Activated CD8-positive, alpha-beta memory T cell treated with anti-CD3 and anti-CD28 coated beads, Interleukin-2, amount 50 U/mL, for 24 hours (primary cell): ENCODE measurements around the gene SLC4A5.

Experiments
- DNase-seq: peaks from one replicate; pipeline ENCODE4 v3.0.0-alpha.2; 2020; ENCODE audit errors: extremely low read depth

The SLC4A5 gene

DNA sequence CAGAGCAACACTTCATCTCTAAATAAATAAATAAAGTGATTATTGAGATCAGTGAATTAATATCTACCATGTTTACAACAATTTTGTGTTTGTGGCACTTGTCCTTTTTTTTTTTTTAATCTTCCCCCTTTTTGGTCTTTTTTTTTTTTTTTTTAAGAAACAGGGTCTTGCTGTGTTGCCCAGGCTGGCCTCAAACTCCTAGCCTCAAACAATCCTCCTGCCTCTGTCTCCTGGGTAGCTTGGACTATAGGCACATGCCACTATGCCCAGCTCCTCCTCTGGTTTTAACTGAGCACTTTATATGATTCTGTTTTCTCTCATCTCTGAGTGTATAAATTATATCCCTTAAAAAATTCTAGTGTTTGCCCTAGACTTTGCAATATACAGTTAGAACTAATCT, 30.3 kb downstream of the SLC4A5 start:
- no peak for DNase-seq

- no peak for DNase-seq
These were observed 35.5 kb downstream of the SLC4A5 start for GRCh38 chr2:74307720-74308119.

DNA sequence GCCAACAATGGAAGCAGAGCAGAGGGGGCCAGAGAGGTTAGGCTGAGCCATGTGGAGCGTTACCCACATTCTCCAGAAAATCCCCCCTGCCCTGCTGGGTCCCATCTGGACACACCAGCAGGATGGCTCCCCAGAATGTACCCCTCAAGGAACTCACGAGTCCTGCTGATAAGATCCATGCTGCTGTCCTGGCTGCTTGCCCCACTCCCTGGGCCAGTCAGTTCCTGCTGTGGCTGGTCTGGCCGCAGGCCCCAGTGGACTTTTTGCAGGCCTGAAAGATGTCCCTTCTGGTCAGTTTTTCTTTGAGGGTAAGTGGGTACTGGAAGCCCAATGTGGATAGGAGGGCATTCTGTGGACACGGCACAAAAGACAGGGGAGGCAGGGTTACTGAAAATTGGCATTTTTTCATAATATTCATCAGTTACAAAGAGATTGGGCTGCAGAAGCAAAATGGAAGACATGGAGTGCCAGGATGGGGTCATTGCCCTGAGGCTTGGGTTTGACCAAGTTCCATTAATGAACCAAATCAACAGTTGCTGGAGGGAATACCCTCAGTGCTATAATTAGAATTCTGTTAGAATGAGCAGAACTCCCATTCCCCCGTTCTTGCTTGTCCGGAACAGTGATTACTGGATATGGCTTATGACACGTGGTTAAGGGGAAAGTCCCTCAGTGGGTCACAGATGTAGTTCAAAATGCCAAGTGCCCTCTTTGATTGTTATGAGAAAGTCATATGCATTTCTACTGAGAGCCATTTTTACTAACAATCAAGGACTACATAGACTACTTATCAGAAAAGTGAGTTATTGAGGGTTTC, 38.7 kb downstream of the SLC4A5 start:
- DNase-seq: no peak

- DNase-seq: no peak
These were observed 40.4 kb downstream of the SLC4A5 start for GRCh38 chr2:74302865-74303264.

DNA sequence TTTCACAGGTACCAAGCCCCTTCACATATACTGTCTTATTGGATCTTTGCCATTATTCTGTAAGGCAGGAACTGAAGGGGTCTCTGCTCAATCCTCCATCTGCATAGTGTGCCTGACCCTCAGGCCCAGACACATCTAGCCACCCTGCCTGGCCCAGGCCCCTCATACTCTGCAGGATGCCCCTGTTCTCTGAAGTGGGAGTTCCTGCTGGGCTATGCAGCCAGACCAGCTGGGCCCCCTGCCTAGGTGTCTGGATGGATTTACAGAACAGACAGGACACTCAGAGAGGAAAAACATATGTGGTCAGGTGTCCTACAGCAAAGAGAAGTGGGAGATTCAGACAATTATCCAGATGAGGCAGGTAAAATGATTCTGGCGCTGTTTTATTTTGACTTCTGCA, 42.0 kb downstream of the SLC4A5 start:
- DNase-seq: no peak

DNA sequence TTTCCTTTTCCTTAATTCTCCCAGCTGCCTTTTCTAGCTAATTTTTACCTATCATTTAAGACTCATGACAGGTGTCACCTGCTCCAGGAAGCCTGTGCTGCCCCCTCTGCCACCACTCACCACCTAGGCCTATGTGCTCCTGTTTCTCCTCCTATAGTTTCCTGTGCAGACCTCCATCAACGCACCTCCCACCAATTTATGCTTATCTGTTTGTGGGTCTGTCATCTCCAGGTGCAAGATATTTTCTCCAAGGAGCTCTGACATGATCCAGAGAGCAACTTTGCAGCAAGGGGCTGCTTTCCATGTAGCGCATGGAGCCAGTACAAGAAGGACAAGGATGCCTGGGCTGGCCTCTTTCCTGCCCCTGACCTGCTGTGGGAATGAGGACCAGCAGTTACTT, 42.7 kb downstream of the SLC4A5 start:
- DNase-seq: no peak

DNA sequence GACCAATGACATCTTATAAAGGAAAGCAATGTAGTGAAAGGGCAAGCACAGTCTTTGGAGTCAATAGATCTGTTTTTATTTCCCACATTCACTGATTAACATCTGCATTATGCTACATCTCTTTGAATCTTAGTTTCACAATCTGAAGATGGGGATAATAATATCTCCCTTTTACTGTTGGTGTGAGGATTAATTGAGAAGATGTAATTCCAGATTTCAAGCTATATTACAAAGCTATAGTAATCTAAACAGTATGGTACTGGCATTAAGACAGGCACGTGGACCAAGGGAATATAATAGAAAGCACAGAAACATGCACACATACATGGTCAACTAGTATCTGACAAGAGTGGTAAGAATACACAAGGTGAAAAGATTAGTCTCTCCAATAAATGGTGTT, 45.3 kb downstream of the SLC4A5 start:
- DNase-seq: no peak

DNA sequence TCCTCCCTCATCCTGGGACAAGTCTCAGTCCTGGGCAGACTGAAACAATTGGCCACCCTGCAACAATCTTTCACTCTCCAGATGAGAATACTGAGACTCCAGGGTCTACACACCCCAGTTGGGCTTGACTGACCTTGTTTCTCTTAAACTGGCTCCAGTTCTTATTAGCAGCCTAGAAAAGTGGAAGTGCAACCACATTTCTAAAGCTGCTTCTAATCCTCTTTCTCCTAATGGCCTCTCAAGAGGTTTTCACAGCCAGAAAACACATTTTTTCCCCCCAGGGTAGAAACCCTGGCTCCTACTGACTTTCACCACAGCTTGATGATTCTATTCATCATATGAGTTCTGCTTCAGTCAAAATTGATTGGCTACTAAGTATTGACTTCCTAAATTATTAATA, 45.8 kb downstream of the SLC4A5 start:
- DNase-seq: no peak

- no peak for DNase-seq
These were observed 49.8 kb downstream of the SLC4A5 start for GRCh38 chr2:74293191-74293991.

DNA sequence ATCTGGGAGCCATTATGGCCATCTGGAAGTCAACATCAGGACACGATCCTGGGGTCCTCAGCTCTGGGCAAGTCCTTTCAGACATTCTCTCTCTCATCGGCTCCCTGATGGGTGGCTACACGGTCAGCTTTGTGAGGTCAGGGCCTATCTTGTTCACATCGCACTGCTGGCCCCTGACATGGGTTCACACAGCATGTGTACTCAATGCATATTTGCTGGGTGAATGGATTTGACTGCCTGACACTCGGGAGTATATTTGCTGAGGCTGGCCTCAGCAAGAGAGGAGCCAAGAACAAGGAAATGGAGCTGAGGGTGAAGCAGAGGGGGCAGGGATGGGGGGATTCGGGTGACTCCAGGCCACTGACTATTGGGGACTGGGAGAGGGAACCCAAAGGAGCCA, 50.5 kb downstream of the SLC4A5 start:
- no peak for DNase-seq

DNA sequence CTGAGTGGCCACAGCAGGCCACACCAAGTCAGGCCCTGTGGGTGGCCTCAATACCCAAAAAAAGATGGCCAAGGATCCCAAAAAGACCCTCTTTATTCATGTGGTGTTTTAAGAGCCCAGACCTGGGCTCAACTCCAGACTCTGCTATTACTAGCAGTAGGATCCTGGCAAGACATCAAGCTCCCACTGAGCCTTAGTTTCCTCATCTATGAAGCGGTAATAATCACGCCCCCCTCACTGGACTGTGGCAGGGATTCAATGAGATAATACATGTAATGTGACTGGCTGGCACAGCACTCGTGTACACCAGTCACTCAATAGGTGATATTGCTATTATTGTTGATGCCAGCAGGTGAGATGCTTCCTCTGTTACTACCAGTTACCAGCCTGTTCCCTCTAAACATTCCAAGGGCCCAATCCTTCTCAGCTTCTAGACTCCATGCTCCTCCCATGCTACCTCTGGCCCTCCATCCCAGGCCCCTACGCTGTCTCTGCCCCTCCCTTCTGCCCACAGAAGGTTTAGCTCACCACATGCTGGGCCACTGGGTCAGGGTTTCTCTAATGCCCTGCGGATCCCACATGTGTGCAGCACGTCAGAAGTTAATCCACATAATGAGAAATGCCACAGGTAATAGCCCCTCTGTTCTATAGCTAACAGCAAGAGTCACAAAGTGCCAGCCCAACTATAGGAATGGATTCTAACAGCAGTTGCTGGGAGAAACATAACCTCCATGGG, 51.2 kb downstream of the SLC4A5 start:
- DNase-seq: no peak

DNA sequence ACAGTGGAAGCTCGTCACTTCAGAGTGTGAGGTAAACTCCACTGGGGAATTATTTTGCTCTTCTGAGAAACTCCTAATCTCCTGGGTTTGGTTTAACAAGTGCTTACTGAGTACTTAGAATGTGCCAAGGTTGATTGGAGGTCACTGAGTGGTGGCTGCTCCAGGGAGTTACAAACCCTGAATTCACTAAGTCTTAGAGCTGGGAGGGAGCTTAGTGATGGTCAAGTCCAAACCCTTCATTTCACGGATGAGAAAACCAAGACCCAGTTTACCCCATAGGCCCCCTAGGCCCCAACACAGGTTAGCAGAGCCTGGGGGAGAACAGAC, 52.0 kb downstream of the SLC4A5 start:
- no peak for DNase-seq

DNA sequence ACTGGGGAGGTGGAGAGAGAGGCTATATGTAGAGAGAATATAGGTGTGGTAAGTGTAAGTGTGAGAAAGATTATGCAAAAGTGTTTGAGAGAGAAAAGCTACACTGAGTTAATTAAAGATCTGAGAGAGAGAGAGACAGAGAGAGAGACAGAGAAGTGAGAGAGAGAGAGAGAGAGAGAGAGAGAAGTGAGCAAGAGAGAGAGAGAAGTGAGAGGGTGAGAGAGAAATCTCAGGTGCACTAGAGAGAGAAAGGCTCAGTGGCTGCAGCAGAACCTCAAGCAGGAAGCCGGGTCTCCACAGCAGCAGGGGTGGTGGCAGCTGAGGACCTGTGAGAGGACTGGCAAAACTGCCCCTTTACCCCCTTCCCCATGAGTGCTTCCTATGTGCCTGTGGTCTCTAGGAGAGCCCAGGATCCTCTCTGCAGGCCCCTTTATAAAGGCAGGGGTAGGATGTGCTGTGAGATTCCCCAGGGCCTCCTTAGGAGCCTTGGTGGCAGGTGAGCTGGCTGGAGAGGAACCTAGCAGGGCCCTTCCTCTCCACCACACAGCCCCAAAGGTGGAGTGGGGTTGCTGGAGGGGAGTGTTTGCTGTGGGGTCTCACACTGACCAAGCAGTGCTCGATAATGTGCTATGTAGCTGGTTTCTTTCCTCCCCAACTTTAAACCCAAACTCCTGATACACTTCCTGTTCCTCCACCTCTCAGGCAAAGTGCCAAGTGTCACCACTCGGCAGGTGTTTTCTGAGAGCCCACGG, 52.6 kb downstream of the SLC4A5 start:
- DNase-seq: no peak

- DNase-seq: no peak
These were observed 53.1 kb downstream of the SLC4A5 start for GRCh38 chr2:74290066-74290465.

DNA sequence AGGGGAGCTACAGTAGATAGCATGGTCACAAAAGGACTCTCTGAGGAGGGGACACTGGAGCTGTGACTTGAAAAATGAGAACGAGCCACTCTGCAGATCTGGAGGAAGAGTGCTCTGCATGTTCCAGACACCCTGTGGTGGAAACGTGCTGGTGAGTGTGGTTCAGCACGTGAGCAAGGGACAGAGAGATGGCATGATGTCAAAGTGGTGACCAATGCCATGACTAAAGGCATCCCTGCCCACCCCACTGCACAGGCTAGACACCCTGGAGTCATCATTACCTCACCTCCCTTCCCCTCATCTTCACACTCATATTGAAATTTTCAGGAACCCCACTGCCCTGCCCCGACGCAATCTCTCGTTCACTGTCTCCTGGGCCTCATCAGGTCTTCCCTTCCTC, 56.5 kb downstream of the SLC4A5 start:
- DNase-seq: no peak

DNA sequence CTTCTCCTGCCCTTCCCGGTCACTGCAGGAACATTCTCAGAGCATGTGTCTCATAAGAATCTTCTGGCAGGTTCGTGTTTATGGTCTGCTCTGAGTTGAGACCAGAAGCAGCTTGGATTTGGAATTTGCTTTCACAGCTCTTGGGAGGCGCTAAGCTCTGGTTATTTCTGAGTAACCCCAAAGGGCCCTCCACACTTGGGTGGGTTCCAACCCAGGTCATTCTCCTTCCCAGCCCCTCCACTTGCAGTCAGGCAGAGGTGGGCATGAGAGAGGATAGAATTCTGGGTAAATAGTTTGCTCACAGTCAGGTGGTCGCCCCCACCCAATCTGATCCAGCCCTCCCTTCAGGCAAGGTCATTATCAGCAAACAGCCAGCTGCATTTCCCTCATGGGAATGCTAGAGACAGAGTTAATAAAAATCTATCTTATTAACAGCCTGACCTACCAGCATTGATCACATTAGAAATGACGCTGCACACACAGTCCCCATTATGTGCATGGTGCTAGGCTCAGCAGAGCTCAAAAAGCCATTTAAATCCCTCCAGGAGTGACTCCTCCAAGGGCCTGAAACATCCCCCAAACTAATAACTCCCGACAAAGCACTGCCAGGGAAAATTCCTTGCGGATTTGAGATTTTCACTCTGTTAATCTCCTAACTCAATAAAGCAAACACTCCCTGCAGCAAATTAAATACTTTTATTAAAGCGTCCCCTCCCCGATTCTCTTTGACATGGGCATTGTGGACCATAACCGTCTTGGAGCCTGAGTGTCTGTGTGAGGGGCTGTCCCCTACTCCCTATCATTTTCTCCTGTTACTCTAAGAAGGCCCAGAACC, 61.9 kb downstream of the SLC4A5 start:
- DNase-seq: no peak

DNA sequence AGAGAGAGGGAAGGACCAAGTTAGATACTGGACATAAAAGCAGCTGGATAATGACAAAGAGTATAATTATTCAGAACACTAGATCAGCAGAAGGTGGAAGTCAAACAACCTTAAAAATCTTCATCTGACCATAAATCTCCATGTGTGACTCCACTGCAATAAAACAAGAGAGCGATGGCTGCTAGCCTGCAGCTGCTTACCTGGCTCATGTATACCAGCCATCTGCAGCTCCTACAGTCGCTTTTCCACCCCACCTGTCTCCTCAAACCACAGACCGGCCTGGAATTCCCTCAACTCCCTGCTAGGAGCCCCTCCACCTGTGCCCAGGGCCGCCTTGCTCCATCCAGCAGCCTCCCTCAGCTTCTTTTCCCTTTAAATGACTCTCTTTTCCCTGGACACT, 64.5 kb downstream of the SLC4A5 start:
- DNase-seq: no peak

DNA sequence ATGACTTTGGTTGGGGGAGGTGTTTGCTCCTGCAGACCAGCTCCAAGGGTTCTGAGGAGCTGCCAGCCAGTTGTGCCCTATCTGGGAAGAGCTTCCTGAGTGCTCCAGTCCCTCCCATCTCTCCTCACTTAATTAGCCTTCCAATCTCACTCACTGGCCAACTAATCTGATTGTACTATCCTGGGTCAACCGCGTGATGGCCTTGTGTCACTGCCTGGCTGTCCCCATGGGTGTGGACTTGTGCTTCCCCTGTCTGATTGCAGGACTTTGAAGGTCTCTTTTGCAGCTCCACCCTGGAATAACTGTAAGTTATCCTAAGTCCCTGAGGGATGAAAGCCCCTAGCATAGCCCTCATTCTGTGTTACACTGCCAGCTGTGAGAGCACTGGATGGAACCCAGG, 65.0 kb downstream of the SLC4A5 start:
- no peak for DNase-seq

- DNase-seq: no peak
These were observed 68.0 kb downstream of the SLC4A5 start for GRCh38 chr2:74275228-74275627.

- DNase-seq: no peak
These were observed 73.5 kb downstream of the SLC4A5 start for GRCh38 chr2:74269667-74270066.

DNA sequence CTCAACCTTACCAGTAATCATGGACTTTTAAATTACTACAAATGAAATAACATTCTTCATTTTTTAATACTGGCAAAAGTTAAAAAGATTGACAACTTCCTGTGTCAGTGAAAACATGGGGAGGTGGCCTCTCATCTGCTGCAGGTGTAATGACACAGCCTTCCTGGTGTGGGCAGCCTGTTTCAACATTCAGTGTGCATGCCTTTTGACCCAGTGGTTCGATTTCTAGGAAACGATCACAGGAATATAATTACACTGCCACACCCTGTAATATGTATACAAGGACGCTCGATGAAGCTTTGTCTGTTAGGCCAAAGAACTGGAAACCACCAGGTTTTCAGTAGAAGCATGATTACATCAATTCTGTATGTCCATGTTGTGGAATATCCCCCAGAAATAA, 76.1 kb downstream of the SLC4A5 start:
- no peak for DNase-seq
